ENCODE data around the gene SAE1.
"Not testable (repeated sequence)": the region's sequence is repeated elsewhere in the genome, so short reads cannot be mapped to it uniquely, and the experiment has no call there.

Gene SAE1

GRCh38 chr19:47130120-47130588 lies 481 bp upstream of the SAE1 start:
- DNase-seq (ENCODE audit: low read depth), result no peak

- no peak for DNase-seq (ENCODE audit: low read depth)
These were observed 1.7 kb downstream of the SAE1 start for GRCh38 chr19:47132194-47132852.

- no peak for DNase-seq (ENCODE audit: low read depth)
These were observed 2.4 kb downstream of the SAE1 start for GRCh38 chr19:47133021-47133471.

GRCh38 chr19:47134545-47134944 lies 3.9 kb downstream of the SAE1 start:
- DNase-seq (ENCODE audit: low read depth), result no peak

GRCh38 chr19:47135156-47135555 lies 4.5 kb downstream of the SAE1 start:
- DNase-seq (ENCODE audit: low read depth), result no peak

GRCh38 chr19:47141252-47141651 lies 10.6 kb downstream of the SAE1 start:
- not testable (repeated sequence) for DNase-seq (ENCODE audit: low read depth)

GRCh38 chr19:47141695-47142094 lies 11.1 kb downstream of the SAE1 start:
- no peak for DNase-seq (ENCODE audit: low read depth)

- DNase-seq (ENCODE audit: low read depth), result no peak
These were observed 12.1 kb downstream of the SAE1 start for GRCh38 chr19:47142779-47143178.

GRCh38 chr19:47143322-47144073 lies 12.9 kb downstream of the SAE1 start:
- no peak for DNase-seq (ENCODE audit: low read depth)

GRCh38 chr19:47144630-47145029 lies 14.0 kb downstream of the SAE1 start:
- DNase-seq (ENCODE audit: low read depth), result no peak

GRCh38 chr19:47145639-47146486 lies 15.2 kb downstream of the SAE1 start:
- no peak for DNase-seq (ENCODE audit: low read depth)

- no peak for DNase-seq (ENCODE audit: low read depth)
These were observed 16.3 kb downstream of the SAE1 start for GRCh38 chr19:47146920-47147319.

GRCh38 chr19:47151627-47152026 lies 21.0 kb downstream of the SAE1 start:
- no peak for DNase-seq (ENCODE audit: low read depth)

GRCh38 chr19:47152205-47152604 lies 21.6 kb downstream of the SAE1 start:
- no peak for DNase-seq (ENCODE audit: low read depth)

GRCh38 chr19:47152632-47153031 lies 22.0 kb downstream of the SAE1 start:
- DNase-seq (ENCODE audit: low read depth), result no peak

- no peak for DNase-seq (ENCODE audit: low read depth)
These were observed 22.6 kb downstream of the SAE1 start for GRCh38 chr19:47153266-47153665.

- no peak for DNase-seq (ENCODE audit: low read depth)
These were observed 24.5 kb downstream of the SAE1 start for GRCh38 chr19:47155148-47155547.

GRCh38 chr19:47156861-47157430 lies 26.3 kb downstream of the SAE1 start:
- DNase-seq (ENCODE audit: low read depth), result no peak

GRCh38 chr19:47157431-47158321 lies 27.0 kb downstream of the SAE1 start:
- DNase-seq (ENCODE audit: low read depth), result no peak

GRCh38 chr19:47158367-47158791 lies 27.7 kb downstream of the SAE1 start:
- DNase-seq (ENCODE audit: low read depth), result no peak

GRCh38 chr19:47158879-47159503 lies 28.4 kb downstream of the SAE1 start:
- no peak for DNase-seq (ENCODE audit: low read depth)
